GM12878 (cell line): ENCODE data around the gene MYO1H. TPM values are rescaled to one million over a fixed set of nuclear protein-coding genes. Genes with fewer than 3 reads are reported as not detected.

ENCODE experiments used
- CUX1 ChIP-seq: IDR thresholded peaks from 2 replicates; pipeline ENCODE4 v1.6.1; 2012; ENCODE audit warnings: improper control_type of control experiment, low read depth, low read length; ENCODE audit not compliant: insufficient replicate concordance
- FOXM1 ChIP-seq: IDR thresholded peaks from 2 replicates; pipeline ENCODE4 v1.6.1; 2012; ENCODE audit warnings: low read depth, mild to moderate bottlenecking, inconsistent platforms, low read length, moderate library complexity
- IRF3 ChIP-seq: fragments of 450-650 bp; IDR thresholded peaks from 2 replicates; pipeline ENCODE4 v1.6.1; 2014; ENCODE audit warnings: mild to moderate bottlenecking
- IRF5 ChIP-seq: fragments of 450-650 bp; IDR thresholded peaks from 2 replicates; pipeline ENCODE4 v1.6.1; 2017; ENCODE audit warnings: borderline replicate concordance
- MEF2A ChIP-seq: IDR thresholded peaks from 2 replicates; pipeline ENCODE4 v1.6.1; 2011; ENCODE audit warnings: low read depth, mild to moderate bottlenecking, low read length, moderate library complexity; ENCODE audit not compliant: insufficient read depth
- POLR2AphosphoS5 ChIP-seq: IDR thresholded peaks from 2 replicates; pipeline ENCODE4 v1.6.1; 2011; ENCODE audit warnings: mild to moderate bottlenecking, low read length, inconsistent platforms
- RAD21 ChIP-seq: IDR thresholded peaks from 2 replicates; pipeline ENCODE4 v1.6.1; 2011; ENCODE audit warnings: mild to moderate bottlenecking, low read depth, low read length, moderate library complexity; ENCODE audit not compliant: insufficient read depth
- REST ChIP-seq: IDR thresholded peaks from 2 replicates; pipeline ENCODE4 v1.6.1; 2012; ENCODE audit warnings: mild to moderate bottlenecking, low read depth, low read length
- RFX5 ChIP-seq: IDR thresholded peaks from 2 replicates; pipeline ENCODE4 v1.6.1; 2011; ENCODE audit warnings: low read depth, low read length, improper control_type of control experiment
- SIN3A ChIP-seq: IDR thresholded peaks from 2 replicates; pipeline ENCODE4 v1.6.1; 2012; ENCODE audit warnings: low read depth, low read length, improper control_type of control experiment
- SUPT20H ChIP-seq: IDR thresholded peaks from 2 replicates; pipeline ENCODE4 v1.6.1; 2011; ENCODE audit warnings: low read depth, mild to moderate bottlenecking, low read length, moderate library complexity, borderline replicate concordance; ENCODE audit not compliant: control insufficient read depth
- ZBTB11 ChIP-seq: fragments of 450-650 bp; formaldehyde crosslinking; IDR thresholded peaks from 2 replicates; pipeline ENCODE4 v1.5.0; 2022; ENCODE audit warnings: mild to moderate bottlenecking, missing genetic modification characterization
- ZNF274 ChIP-seq: IDR thresholded peaks from one replicate; pipeline ENCODE4 v1.8.0; 2011; ENCODE audit not compliant: insufficient read length, insufficient read depth
- ZSCAN29 ChIP-seq: fragments of 450-650 bp; IDR thresholded peaks from 2 replicates; pipeline ENCODE4 v1.6.1; 2017; ENCODE audit warnings: mild to moderate bottlenecking, moderate library complexity
- polyA plus RNA-seq, 11 experiments: library from polyadenylated mRNA; depleted of rRNA in 4 of 11; unstranded in 6 of 11; stranded (reverse) in 5 of 11; fragments of >200 nt; fragmentation: Nextera tagmentation in 4 of 11; fragmentation: Illumina TruSeq in 1 of 11; extraction: Ambion mirVana in 4 of 11; extraction: Trizol in 1 of 11; gene quantifications; 1 replicate in 1 of 11; 2 replicates in 10 of 11; pipeline versions ENCODE4 v1.2.1 to v1.2.3, GENCODE V29; 2011 to 2016; ENCODE audit warnings: inconsistent platforms in 2 of 11, missing spikeins in 2 of 11, low read depth in 1 of 11
- total RNA-seq, 4 experiments: library from RNA; depleted of rRNA in 3 of 4; stranded (reverse); fragments of >200 nt in 3 of 4; fragmentation: Illumina TruSeq in 1 of 4; extraction: Trizol in 1 of 4; gene quantifications; 2 replicates each; pipeline versions ENCODE4 v1.2.1 to v1.2.3, GENCODE V29; 2013 to 2021

The MYO1H gene
- total and polyA plus RNA-seq, 10 of the 15 experiments (the other 5 are each of a cell fraction or from before 2014, with no cell fraction given): 0.05 TPM; not detected in 9

GRCh38 chr12:109343677-109344076 is 4.0 kb upstream of the MYO1H start (continued):
- TF ChIP-seq REST (no peak), SUPT20H (no peak), ZSCAN29 (no peak), MEF2A (no peak), RFX5 (no peak), IRF5 (no peak), RAD21 (no peak), CUX1 (no peak), SIN3A (no peak), ZNF274 (no peak), FOXM1 (no peak), POLR2AphosphoS5 (no peak), ZBTB11 (CRISPR knock-in tag) (no peak), IRF3 (no peak)
- TF ChIP-seq, all 136 proteins: peak for 0
